ENCODE results near the gene PUS7.

Gene PUS7

DNA sequence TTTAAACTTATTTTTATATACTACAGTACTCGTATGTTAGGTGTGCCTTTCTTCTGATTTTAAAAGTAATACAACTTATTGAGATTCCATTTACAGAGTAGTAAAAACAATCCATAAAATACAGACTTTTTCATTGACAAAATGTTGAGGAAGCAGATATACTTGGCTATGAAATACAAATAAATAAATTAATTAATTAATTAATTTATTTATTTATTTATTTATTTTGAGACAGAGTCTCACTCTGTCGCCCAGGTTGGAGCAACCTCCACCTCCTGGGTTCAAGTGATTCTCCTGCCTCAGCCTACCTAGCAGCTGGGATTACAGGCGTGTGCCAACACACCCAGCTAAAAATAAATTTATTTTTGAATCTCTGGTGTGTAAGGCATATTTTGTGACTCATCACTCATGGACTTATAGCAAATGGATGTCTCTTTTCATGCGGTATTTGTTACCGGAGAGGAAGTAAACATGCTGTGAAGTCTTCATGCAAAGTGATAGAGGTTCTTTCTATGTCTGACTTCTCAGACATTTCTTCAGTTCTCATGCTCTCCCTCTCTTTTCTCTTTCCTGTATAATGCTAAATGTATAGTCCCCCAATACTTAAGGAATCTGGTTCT is 113.2 kb downstream of the PUS7 start:
- TF ChIP-seq CTCF (conservative IDR thresholded peaks at IDR 0.05) (no peak), ZFX (IDR thresholded peaks at IDR 0.05) (no peak)
- H3K27ac ChIP-seq, result no peak overlapping the region
